ENCODE measurements around the gene ZNF497.

DNA sequence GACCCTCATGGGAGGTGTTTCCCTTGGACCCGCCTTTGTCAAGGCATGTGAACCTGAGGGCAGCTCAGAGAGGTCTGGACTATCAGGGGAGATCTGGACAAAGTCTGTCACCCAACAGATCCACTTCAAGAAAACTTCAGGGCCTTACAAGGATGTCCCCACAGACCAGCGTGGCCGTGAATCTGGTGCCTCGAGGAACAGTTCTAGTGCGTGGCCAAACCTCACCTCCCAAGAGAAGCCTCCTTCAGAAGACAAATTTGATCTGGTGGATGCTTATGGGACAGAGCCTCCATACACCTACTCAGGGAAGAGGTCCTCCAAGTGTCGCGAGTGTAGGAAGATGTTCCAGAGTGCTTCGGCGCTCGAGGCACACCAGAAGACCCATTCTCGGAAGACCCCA lies 24.2 kb downstream of the ZNF497 start:
- TF ChIP-seq, protein P1, sequence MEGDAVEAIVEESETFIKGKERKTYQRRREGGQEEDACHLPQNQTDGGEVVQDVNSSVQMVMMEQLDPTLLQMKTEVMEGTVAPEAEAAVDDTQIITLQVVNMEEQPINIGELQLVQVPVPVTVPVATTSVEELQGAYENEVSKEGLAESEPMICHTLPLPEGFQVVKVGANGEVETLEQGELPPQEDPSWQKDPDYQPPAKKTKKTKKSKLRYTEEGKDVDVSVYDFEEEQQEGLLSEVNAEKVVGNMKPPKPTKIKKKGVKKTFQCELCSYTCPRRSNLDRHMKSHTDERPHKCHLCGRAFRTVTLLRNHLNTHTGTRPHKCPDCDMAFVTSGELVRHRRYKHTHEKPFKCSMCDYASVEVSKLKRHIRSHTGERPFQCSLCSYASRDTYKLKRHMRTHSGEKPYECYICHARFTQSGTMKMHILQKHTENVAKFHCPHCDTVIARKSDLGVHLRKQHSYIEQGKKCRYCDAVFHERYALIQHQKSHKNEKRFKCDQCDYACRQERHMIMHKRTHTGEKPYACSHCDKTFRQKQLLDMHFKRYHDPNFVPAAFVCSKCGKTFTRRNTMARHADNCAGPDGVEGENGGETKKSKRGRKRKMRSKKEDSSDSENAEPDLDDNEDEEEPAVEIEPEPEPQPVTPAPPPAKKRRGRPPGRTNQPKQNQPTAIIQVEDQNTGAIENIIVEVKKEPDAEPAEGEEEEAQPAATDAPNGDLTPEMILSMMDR (IDR thresholded peaks at IDR 0.05; ENCODE audit: low read depth, low read length, missing input control): no peak
- TF ChIP-seq, protein P2, sequence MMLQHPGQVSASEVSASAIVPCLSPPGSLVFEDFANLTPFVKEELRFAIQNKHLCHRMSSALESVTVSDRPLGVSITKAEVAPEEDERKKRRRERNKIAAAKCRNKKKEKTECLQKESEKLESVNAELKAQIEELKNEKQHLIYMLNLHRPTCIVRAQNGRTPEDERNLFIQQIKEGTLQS (IDR thresholded peaks at IDR 0.05): no peak
- no peak for TF ChIP-seq FOXA1 (IDR thresholded peaks at IDR 0.05)
- no peak for TF ChIP-seq HNF4G (IDR thresholded peaks at IDR 0.05)
- TF ChIP-seq, protein P3, sequence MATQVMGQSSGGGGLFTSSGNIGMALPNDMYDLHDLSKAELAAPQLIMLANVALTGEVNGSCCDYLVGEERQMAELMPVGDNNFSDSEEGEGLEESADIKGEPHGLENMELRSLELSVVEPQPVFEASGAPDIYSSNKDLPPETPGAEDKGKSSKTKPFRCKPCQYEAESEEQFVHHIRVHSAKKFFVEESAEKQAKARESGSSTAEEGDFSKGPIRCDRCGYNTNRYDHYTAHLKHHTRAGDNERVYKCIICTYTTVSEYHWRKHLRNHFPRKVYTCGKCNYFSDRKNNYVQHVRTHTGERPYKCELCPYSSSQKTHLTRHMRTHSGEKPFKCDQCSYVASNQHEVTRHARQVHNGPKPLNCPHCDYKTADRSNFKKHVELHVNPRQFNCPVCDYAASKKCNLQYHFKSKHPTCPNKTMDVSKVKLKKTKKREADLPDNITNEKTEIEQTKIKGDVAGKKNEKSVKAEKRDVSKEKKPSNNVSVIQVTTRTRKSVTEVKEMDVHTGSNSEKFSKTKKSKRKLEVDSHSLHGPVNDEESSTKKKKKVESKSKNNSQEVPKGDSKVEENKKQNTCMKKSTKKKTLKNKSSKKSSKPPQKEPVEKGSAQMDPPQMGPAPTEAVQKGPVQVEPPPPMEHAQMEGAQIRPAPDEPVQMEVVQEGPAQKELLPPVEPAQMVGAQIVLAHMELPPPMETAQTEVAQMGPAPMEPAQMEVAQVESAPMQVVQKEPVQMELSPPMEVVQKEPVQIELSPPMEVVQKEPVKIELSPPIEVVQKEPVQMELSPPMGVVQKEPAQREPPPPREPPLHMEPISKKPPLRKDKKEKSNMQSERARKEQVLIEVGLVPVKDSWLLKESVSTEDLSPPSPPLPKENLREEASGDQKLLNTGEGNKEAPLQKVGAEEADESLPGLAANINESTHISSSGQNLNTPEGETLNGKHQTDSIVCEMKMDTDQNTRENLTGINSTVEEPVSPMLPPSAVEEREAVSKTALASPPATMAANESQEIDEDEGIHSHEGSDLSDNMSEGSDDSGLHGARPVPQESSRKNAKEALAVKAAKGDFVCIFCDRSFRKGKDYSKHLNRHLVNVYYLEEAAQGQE (IDR thresholded peaks at IDR 0.05): no peak
- TF ChIP-seq, protein P4, sequence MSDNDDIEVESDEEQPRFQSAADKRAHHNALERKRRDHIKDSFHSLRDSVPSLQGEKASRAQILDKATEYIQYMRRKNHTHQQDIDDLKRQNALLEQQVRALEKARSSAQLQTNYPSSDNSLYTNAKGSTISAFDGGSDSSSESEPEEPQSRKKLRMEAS (IDR thresholded peaks at IDR 0.05): no peak
- TF ChIP-seq, protein P5, sequence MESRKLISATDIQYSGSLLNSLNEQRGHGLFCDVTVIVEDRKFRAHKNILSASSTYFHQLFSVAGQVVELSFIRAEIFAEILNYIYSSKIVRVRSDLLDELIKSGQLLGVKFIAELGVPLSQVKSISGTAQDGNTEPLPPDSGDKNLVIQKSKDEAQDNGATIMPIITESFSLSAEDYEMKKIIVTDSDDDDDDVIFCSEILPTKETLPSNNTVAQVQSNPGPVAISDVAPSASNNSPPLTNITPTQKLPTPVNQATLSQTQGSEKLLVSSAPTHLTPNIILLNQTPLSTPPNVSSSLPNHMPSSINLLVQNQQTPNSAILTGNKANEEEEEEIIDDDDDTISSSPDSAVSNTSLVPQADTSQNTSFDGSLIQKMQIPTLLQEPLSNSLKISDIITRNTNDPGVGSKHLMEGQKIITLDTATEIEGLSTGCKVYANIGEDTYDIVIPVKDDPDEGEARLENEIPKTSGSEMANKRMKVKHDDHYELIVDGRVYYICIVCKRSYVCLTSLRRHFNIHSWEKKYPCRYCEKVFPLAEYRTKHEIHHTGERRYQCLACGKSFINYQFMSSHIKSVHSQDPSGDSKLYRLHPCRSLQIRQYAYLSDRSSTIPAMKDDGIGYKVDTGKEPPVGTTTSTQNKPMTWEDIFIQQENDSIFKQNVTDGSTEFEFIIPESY (IDR thresholded peaks at IDR 0.05): no peak
- no peak for TF ChIP-seq TAF1 (conservative IDR thresholded peaks at IDR 0.05)
- TF ChIP-seq EGR1 (IDR thresholded peaks at IDR 0.05; ENCODE audit: low read depth in 2 of 2): no peak

All from liver (tissue), 3 donors.